Activated CD8-positive, alpha-beta memory T cell treated with anti-CD3 and anti-CD28 coated beads, Interleukin-2, amount 50 U/mL, for 24 hours (primary cell): ENCODE data around the gene HSPA12B.

ENCODE experiments used
- DNase-seq: peaks from one replicate; pipeline ENCODE4 v3.0.0-alpha.2; 2020; ENCODE audit errors: extremely low read depth

HSPA12B gene

GRCh38 chr20:3732327-3733118, at the start of gene HSPA12B:
TSS of gene HSPA12B (plus strand) at chr20:3732685. CDS start at chr20:3738675, 5,990 bp downstream.
- DNase-seq: no peak

GRCh38 chr20:3685341-3685740, 47.1 kb upstream of the HSPA12B start:
- DNase-seq: no peak

- no peak for DNase-seq
Observed at GRCh38 chr20:3686421-3686820, 46.1 kb upstream of the HSPA12B start.

- no peak for DNase-seq
Observed at GRCh38 chr20:3686867-3687321, 45.6 kb upstream of the HSPA12B start.

- DNase-seq: no peak
Observed at GRCh38 chr20:3687655-3688054, 44.8 kb upstream of the HSPA12B start.

GRCh38 chr20:3689978-3690377, 42.5 kb upstream of the HSPA12B start:
- DNase-seq: no peak

GRCh38 chr20:3690413-3690812, 42.1 kb upstream of the HSPA12B start:
- DNase-seq: no peak

GRCh38 chr20:3691306-3691705, 41.2 kb upstream of the HSPA12B start:
- DNase-seq: no peak

GRCh38 chr20:3691897-3692296, 40.6 kb upstream of the HSPA12B start:
- DNase-seq: no peak

- no peak for DNase-seq
Observed at GRCh38 chr20:3692706-3693294, 39.7 kb upstream of the HSPA12B start.

- DNase-seq: no peak
Observed at GRCh38 chr20:3693376-3693775, 39.1 kb upstream of the HSPA12B start.

- DNase-seq: no peak
Observed at GRCh38 chr20:3694864-3695263, 37.6 kb upstream of the HSPA12B start.

GRCh38 chr20:3696200-3696599, 36.3 kb upstream of the HSPA12B start:
- DNase-seq: no peak

- DNase-seq: no peak
Observed at GRCh38 chr20:3696745-3697587, 35.5 kb upstream of the HSPA12B start.

- DNase-seq: no peak
Observed at GRCh38 chr20:3697588-3698305, 34.7 kb upstream of the HSPA12B start.

- no peak for DNase-seq
Observed at GRCh38 chr20:3698591-3699001, 33.9 kb upstream of the HSPA12B start.

- DNase-seq: no peak
Observed at GRCh38 chr20:3699037-3699436, 33.4 kb upstream of the HSPA12B start.

- no peak for DNase-seq
Observed at GRCh38 chr20:3701061-3701998, 31.2 kb upstream of the HSPA12B start.

GRCh38 chr20:3702611-3703391, 29.7 kb upstream of the HSPA12B start:
- DNase-seq: no peak

- no peak for DNase-seq
Observed at GRCh38 chr20:3704087-3704486, 28.4 kb upstream of the HSPA12B start.
